ENCODE results near the gene CCDC3.

The CCDC3 gene

DNA sequence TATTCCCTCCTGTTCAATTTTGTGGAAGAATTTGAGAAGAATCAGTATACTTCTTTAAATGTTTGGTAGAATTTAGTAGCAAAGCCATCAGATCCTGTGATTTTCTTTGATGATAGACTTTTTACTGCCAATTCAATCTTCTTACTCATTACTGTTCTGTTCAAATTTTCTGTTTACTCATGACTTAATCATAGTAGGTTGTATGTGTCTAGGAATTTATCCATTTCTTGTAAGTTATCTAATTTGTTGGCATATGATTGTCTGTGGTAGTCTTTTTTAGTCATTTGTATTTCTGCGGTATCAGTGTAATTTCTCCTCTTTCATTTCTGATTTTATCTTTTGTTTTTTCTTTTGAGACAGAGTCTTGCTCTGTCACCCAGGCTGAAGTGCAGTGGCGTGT, 87.4 kb downstream of the CCDC3 start:
- ChIA-PET POLR2A (no interaction called here), CTCF (no interaction called here)
- no peak for TF ChIP-seq ELF4 (IDR thresholded peaks at IDR 0.05)
- TF ChIP-seq SUZ12 (IDR thresholded peaks at IDR 0.05): no peak
- TF ChIP-seq NFRKB (IDR thresholded peaks at IDR 0.05): no peak
- TF ChIP-seq ARNT (IDR thresholded peaks at IDR 0.05): no peak
- TF ChIP-seq L3MBTL2 (conservative IDR thresholded peaks at IDR 0.05): no peak
- no peak for TF ChIP-seq BHLHE40 (IDR thresholded peaks at IDR 0.05; ENCODE audit: borderline replicate concordance)
- no peak for TF ChIP-seq CTBP1 (IDR thresholded peaks at IDR 0.05; ENCODE audit: borderline replicate concordance)
- TF ChIP-seq FOXM1 (IDR thresholded peaks at IDR 0.05; ENCODE audit: borderline replicate concordance): no peak
- no peak for TF ChIP-seq PKNOX1 (IDR thresholded peaks at IDR 0.05)
- TF ChIP-seq SP1 (IDR thresholded peaks at IDR 0.05): no peak
- no peak for TF ChIP-seq ZNF384 (IDR thresholded peaks at IDR 0.05)
- no peak for TF ChIP-seq HDGF (IDR thresholded peaks at IDR 0.05; ENCODE audit: borderline replicate concordance)
- TF ChIP-seq FOXA1 (IDR thresholded peaks at IDR 0.05): no peak
- no peak for TF ChIP-seq FOXK2 (IDR thresholded peaks at IDR 0.05)
- no peak for TF ChIP-seq TARDBP (IDR thresholded peaks at IDR 0.05)
- no peak for TF ChIP-seq LEF1 (IDR thresholded peaks at IDR 0.05; ENCODE audit: borderline replicate concordance)

GRCh38 chr10:12911795-12912194, 89.7 kb downstream of the CCDC3 start:
- no peak for TF ChIP-seq FOXA1 (IDR thresholded peaks at IDR 0.05)
- no peak for TF ChIP-seq SUZ12 (IDR thresholded peaks at IDR 0.05)
- no peak for TF ChIP-seq HDGF (IDR thresholded peaks at IDR 0.05; ENCODE audit: borderline replicate concordance)
- no peak for TF ChIP-seq SP1 (IDR thresholded peaks at IDR 0.05)
- no peak for TF ChIP-seq FOXK2 (IDR thresholded peaks at IDR 0.05)
- TF ChIP-seq LEF1 (IDR thresholded peaks at IDR 0.05; ENCODE audit: borderline replicate concordance): no peak
- TF ChIP-seq PKNOX1 (IDR thresholded peaks at IDR 0.05): no peak
- TF ChIP-seq ELF4 (IDR thresholded peaks at IDR 0.05): no peak
- no peak for TF ChIP-seq CTBP1 (IDR thresholded peaks at IDR 0.05; ENCODE audit: borderline replicate concordance)
- ChIA-PET CTCF (interaction anchor here (1.1 kb wide), 1 partner anchor 10 kb away, joined by 3 read pairs; no protein-coding TSS in a partner anchor), POLR2A (no interaction called here)
- DNase-seq (ENCODE audit: extremely low spot score): no peak

More for the DNA sequence above, 87.4 kb downstream of the CCDC3 start:
- no peak for DNase-seq (ENCODE audit: extremely low spot score)

DNA sequence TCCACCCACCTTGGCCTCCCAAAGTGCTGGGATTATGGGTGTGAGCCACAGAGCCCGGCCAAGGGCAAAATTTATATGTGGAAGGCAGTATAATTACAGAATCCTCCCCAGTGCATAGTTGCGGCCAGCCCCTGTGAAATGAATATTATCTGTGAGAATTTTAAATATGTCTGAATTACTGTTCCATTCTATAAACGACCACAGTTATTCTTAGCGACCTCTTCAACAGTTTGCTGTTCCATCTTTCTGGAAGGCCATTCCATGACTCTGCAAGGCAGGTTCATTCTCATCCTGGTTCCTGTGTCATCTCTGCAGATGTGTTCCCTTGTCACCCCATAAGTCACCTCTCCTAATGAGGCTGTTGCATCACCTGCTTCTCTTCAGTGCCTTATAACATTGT, 90.7 kb downstream of the CCDC3 start:
- TF ChIP-seq BHLHE40 (IDR thresholded peaks at IDR 0.05; ENCODE audit: borderline replicate concordance) (no peak), LEF1 (IDR thresholded peaks at IDR 0.05; ENCODE audit: borderline replicate concordance) (no peak), CTBP1 (IDR thresholded peaks at IDR 0.05; ENCODE audit: borderline replicate concordance) (no peak), TARDBP (IDR thresholded peaks at IDR 0.05) (no peak), SP1 (IDR thresholded peaks at IDR 0.05) (no peak), NFRKB (IDR thresholded peaks at IDR 0.05) (no peak), FOXK2 (IDR thresholded peaks at IDR 0.05) (no peak), PKNOX1 (IDR thresholded peaks at IDR 0.05) (no peak), FOXM1 (IDR thresholded peaks at IDR 0.05; ENCODE audit: borderline replicate concordance) (no peak), L3MBTL2 (conservative IDR thresholded peaks at IDR 0.05) (no peak), ZNF384 (IDR thresholded peaks at IDR 0.05) (no peak), ELF4 (IDR thresholded peaks at IDR 0.05) (no peak), SUZ12 (IDR thresholded peaks at IDR 0.05) (no peak)
- DNase-seq (ENCODE audit: extremely low spot score): no peak
- ChIA-PET CTCF (interaction anchor here (0.9 to 1.1 kb wide), 2 partner anchors 189 to 198 kb away, joined by 3 to 4 read pairs; no protein-coding TSS in a partner anchor), POLR2A (no interaction called here)

- no peak for DNase-seq (ENCODE audit: extremely low spot score)
- TF ChIP-seq NFRKB (IDR thresholded peaks at IDR 0.05): no peak
- no peak for TF ChIP-seq BHLHE40 (IDR thresholded peaks at IDR 0.05; ENCODE audit: borderline replicate concordance)
- no peak for TF ChIP-seq CTBP1 (IDR thresholded peaks at IDR 0.05; ENCODE audit: borderline replicate concordance)
- TF ChIP-seq ZNF384 (IDR thresholded peaks at IDR 0.05): no peak
- no peak for TF ChIP-seq PKNOX1 (IDR thresholded peaks at IDR 0.05)
- CTCF ChIA-PET: interaction anchor here (0.9 to 1.1 kb wide), 2 partner anchors 190 to 197 kb away, joined by 3 to 4 read pairs; no protein-coding TSS in a partner anchor
- POLR2A ChIA-PET: no interaction called here
Observed at GRCh38 chr10:12909836-12910185, 91.7 kb downstream of the CCDC3 start.

- CTCF ChIA-PET: interaction anchor here (1.1 kb wide), 1 partner anchor 197 kb away, joined by 4 read pairs; no protein-coding TSS in a partner anchor
Observed at GRCh38 chr10:12909182-12909835, 92.2 kb downstream of the CCDC3 start.

More at GRCh38 chr10:12909182-12909835, 92.2 kb downstream of the CCDC3 start:
- POLR2A ChIA-PET: no interaction called here
- no peak for DNase-seq (ENCODE audit: extremely low spot score)
- TF ChIP-seq SUZ12 (IDR thresholded peaks at IDR 0.05): no peak
- no peak for TF ChIP-seq L3MBTL2 (conservative IDR thresholded peaks at IDR 0.05)
- no peak for TF ChIP-seq ARNT (IDR thresholded peaks at IDR 0.05)
- no peak for TF ChIP-seq FOXA1 (IDR thresholded peaks at IDR 0.05)
- no peak for TF ChIP-seq PKNOX1 (IDR thresholded peaks at IDR 0.05)
- no peak for TF ChIP-seq ELF4 (IDR thresholded peaks at IDR 0.05)
- TF ChIP-seq NFRKB (IDR thresholded peaks at IDR 0.05): no peak
- no peak for TF ChIP-seq CTBP1 (IDR thresholded peaks at IDR 0.05; ENCODE audit: borderline replicate concordance)
- TF ChIP-seq SP1 (IDR thresholded peaks at IDR 0.05): no peak
- TF ChIP-seq FOXM1 (IDR thresholded peaks at IDR 0.05; ENCODE audit: borderline replicate concordance): no peak
- no peak for TF ChIP-seq HDGF (IDR thresholded peaks at IDR 0.05; ENCODE audit: borderline replicate concordance)
- no peak for TF ChIP-seq BHLHE40 (IDR thresholded peaks at IDR 0.05; ENCODE audit: borderline replicate concordance)
- no peak for TF ChIP-seq TARDBP (IDR thresholded peaks at IDR 0.05)
- TF ChIP-seq FOXK2 (IDR thresholded peaks at IDR 0.05): no peak
- TF ChIP-seq ZNF384 (IDR thresholded peaks at IDR 0.05): no peak

Measured in HEK293T (cell line).